Heart left ventricle (tissue), 16 donors: Measurements from ENCODE around the gene KNDC1. TPM values are rescaled to one million over a fixed set of nuclear protein-coding genes. Genes with fewer than 3 reads are reported as not detected.
A peak's percentile ranks its signal among the peaks of the same experiment; 100 is the strongest.

Experiments
- ATAC-seq, 4 donors: fragments of 200-7000 bp; cut with Tn5 transposase; one replicate each; pipeline ENCODE4 v1.9.1; 2020 to 2022; ENCODE audit warnings: moderate library complexity in 4 of 4, mild to moderate bottlenecking in 3 of 4, moderate number of reproducible peaks in 1 of 4
- DNase-seq, 5 donors: peaks; one replicate each; pipeline ENCODE4 v3.0.0-alpha.2; 2020
- H3K27ac ChIP-seq, 12 donors: fragments of 200-600 bp; sonication (generic) in 4 of 12; one replicate each; pipeline versions ENCODE4 v1.5.0 to v1.8.0; 2016 to 2022; ENCODE audit warnings: mild to moderate bottlenecking in 2 of 12
- H3K27me3 ChIP-seq, 9 donors: fragments of 200-600 bp; sonication (generic) in 2 of 9; one replicate each; pipeline versions ENCODE4 v1.5.1 to v1.8.0; 2016 to 2022; ENCODE audit warnings: mild to moderate bottlenecking in 3 of 9
- H3K36me3 ChIP-seq, 9 donors: fragments of 200-600 bp; sonication (generic) in 2 of 9; one replicate each; pipeline versions ENCODE4 v1.5.0 to v1.8.0; 2018 to 2022; ENCODE audit warnings: mild to moderate bottlenecking in 2 of 9
- H3K4me1 ChIP-seq, 12 donors: fragments of 200-600 bp; sonication (generic) in 4 of 12; one replicate each; pipeline versions ENCODE4 v1.5.0 to v1.8.0; 2016 to 2022; ENCODE audit warnings: mild to moderate bottlenecking in 3 of 12
- H3K4me3 ChIP-seq, 12 donors: fragments of 200-600 bp; sonication (generic) in 4 of 12; one replicate each; pipeline versions ENCODE4 v1.5.0 to v1.8.0; 2017 to 2022; ENCODE audit warnings: mild to moderate bottlenecking in 9 of 12, moderate library complexity in 4 of 12
- H3K9me3 ChIP-seq, 12 donors: fragments of 200-600 bp; sonication (generic) in 4 of 12; one replicate each; pipeline versions ENCODE4 v1.5.0 to v1.8.0; 2016 to 2022; ENCODE audit warnings: mild to moderate bottlenecking in 1 of 12
- CTCF ChIP-seq, 12 donors: fragments of 200-600 bp; sonication (generic) in 4 of 12; IDR thresholded peaks; one replicate each; pipeline versions ENCODE4 v1.5.0 to v1.8.0; 2018 to 2022; ENCODE audit warnings: antibody characterized with exemption in 12 of 12, mild to moderate bottlenecking in 5 of 12
- POLR2A ChIP-seq, 2 donors: fragments of 450-650 bp; IDR thresholded peaks; one replicate each; pipeline ENCODE4 v1.6.1; 2017; ENCODE audit warnings: antibody characterized with exemption in 2 of 2, mild to moderate bottlenecking in 2 of 2, moderate library complexity in 2 of 2
- WGBS, 4 donors: extraction: QIAGEN DNeasy Blood & Tissue Kit in 2 of 4; methylation state at CpG; one replicate each; pipeline versions ENCODE4 v1.1.5 to v1.1.7; 2013 to 2018; 5-methylcytosine and 5-hydroxymethylcytosine counted together
- intact Hi-C, 10 donors: fragments of 100-400 bp; cut with DNase I; formaldehyde crosslinking; loops; one replicate each; pipeline versions ENCODE4 v1.11.1 to v1.14.2; 2022
- polyA plus RNA-seq, 2 donors: library from polyadenylated mRNA; stranded (reverse); fragments of 200-250 nt; gene quantifications; one replicate each; pipeline ENCODE4 v1.2.3, GENCODE V29; 2013
- total RNA-seq, 9 donors: library from RNA; depleted of rRNA in 2 of 9; stranded (reverse); fragments of >200 nt in 2 of 9; fragmentation: NEBNext Ultra II Directional in 3 of 9; extraction: Animal tissue kit (Norgen Biotek cat#: 25700) in 3 of 9; gene quantifications; one replicate each; pipeline versions ENCODE4 v1.1.0 to v1.2.4, GENCODE V29; 2016 to 2023
- donor health status: ischemic (EF 13 %, LVEDD 7.1; RV severe dilation, severe dysfunction).
- donor health status: healthy with polysubstance abuse.
- donor health status: DM: no; HTN: yes; CAD: no.
- donor health status: DM: no; HTN: no; CAD: no.
- donor health status: ischemic (EF 25% LVEDD 6.9; RV normal size, moderate dysfunction).
- donor health status: ischemic (EF 25% LVEDD 5.7; RV mildly dilated, moderate dysfunction).
- donor health status: healthy.
- donor health status: DM: yes; HTN: yes; CAD: no.
- donor health status: ischemic (EF 35%, LVEDD 5.7; RV mildly dilated, moderate dysfunction).
- donor health status: nonischemic (EF 11% LVEDD 7.7; RV severe dilation, severe dysfunction).
- donor health status: DM: yes; HTN: yes; CAD: no.
- donor health status: PGD.
- donor health status: ischemic (EF 29% LVEDD 5.4; RV normal size, mild dysfunction).
- donor health status: nonischemic (EF 23%, LVEDD 6.1; RV moderate dilation, normal function).

The KNDC1 gene
- total and polyA plus RNA-seq, 11 donors, result 0.04 to 2.9 (median 0.10) TPM; not detected in 3

- Histone ChIP-seq H3K4me1 (no peaks in the 10 kb centered on the region), H3K36me3 (no peaks in the 10 kb centered on the region), H3K27ac (no peak overlapping the region), H3K9me3 (no peaks in the 10 kb centered on the region), H3K27me3 (peaks cover 0 to 42% (median 4%) of the 10 kb centered on the region in 9 donors), H3K4me3 (no peak overlapping the region)
- 73 to 79% (median 79%) methylated on average over 21 of the region's 21 CpGs for WGBS, 4 donors
- TF ChIP-seq CTCF (IDR thresholded peaks at IDR 0.05) (no peak), POLR2A (IDR thresholded peaks at IDR 0.05) (no peak)
- DNase-seq, result peak in 2 of 5 donors; percentile 12 to 42
- intact Hi-C loops, result no loop called here
- no peak for ATAC-seq
Observed at GRCh38 chr10:133183646-133184378, 23.8 kb downstream of the KNDC1 start.

GRCh38 chr10:133184591-133185244 lies 24.7 kb downstream of the KNDC1 start:
- DNase-seq, result peak in 1 of 5 donors; percentile 58
- WGBS, 4 donors, result 80 to 86% (median 84%) methylated on average over 22 to 23 of the region's 23 CpGs

GRCh38 chr10:133185421-133185820 lies 25.4 kb downstream of the KNDC1 start:
- ATAC-seq (no peak), DNase-seq (peak in 1 of 5 donors; percentile 19)
- Histone ChIP-seq H3K36me3 (no peaks in the 10 kb centered on the region), H3K4me3 (no peak overlapping the region), H3K27me3 (peaks cover 0 to 44% (median 4%) of the 10 kb centered on the region in 9 donors), H3K27ac (no peak overlapping the region), H3K4me1 (no peaks in the 10 kb centered on the region), H3K9me3 (no peaks in the 10 kb centered on the region)
- intact Hi-C loops, result no loop called here
- TF ChIP-seq CTCF (IDR thresholded peaks at IDR 0.05) (no peak), POLR2A (IDR thresholded peaks at IDR 0.05) (no peak)
- 72 to 75% (median 73%) methylated on average over 10 to 11 of the region's 11 CpGs for WGBS, 4 donors

More at GRCh38 chr10:133184591-133185244, 24.7 kb downstream of the KNDC1 start:
- H3K27ac ChIP-seq, result no peak overlapping the region
- intact Hi-C loops, result no loop called here
- no peaks in the 10 kb centered on the region for H3K4me1 ChIP-seq
- ATAC-seq, result no peak
- H3K9me3 ChIP-seq, result no peaks in the 10 kb centered on the region
- H3K4me3 ChIP-seq, result no peak overlapping the region
- peaks cover 0 to 50% (median 4%) of the 10 kb centered on the region in 9 donors for H3K27me3 ChIP-seq
- no peaks in the 10 kb centered on the region for H3K36me3 ChIP-seq
- TF ChIP-seq POLR2A (IDR thresholded peaks at IDR 0.05) (no peak), CTCF (IDR thresholded peaks at IDR 0.05) (no peak)

GRCh38 chr10:133185916-133186315 lies 25.9 kb downstream of the KNDC1 start:
- WGBS, 4 donors, result 69 to 76% (median 71%) methylated on average over 21 to 27 of the region's 27 CpGs
- no peaks in the 10 kb centered on the region for H3K9me3 ChIP-seq
- H3K4me3 ChIP-seq, result no peak overlapping the region
- no peaks in the 10 kb centered on the region for H3K4me1 ChIP-seq
- intact Hi-C loops, result no loop called here
- no peaks in the 10 kb centered on the region for H3K36me3 ChIP-seq
- DNase-seq (peak in 2 of 5 donors; percentile 23 to 46), ATAC-seq (no peak)
- TF ChIP-seq POLR2A (IDR thresholded peaks at IDR 0.05), result no peak
- no peak overlapping the region for H3K27ac ChIP-seq
- H3K27me3 ChIP-seq, result peaks cover 0 to 40% (median 4%) of the 10 kb centered on the region in 9 donors
